NCI-H2196 (cell line): Measurements from ENCODE around the gene DFFA.
"Not testable (repeated sequence)": the region's sequence is repeated elsewhere in the genome, so short reads cannot be mapped to it uniquely, and the experiment has no call there.

Experiments used
- DNase-seq: peaks from one replicate; lab custom pipeline; 2025; ENCODE audit not compliant: unreplicated experiment; lab: John Stamatoyannopoulos, UW

The DFFA gene

DNA sequence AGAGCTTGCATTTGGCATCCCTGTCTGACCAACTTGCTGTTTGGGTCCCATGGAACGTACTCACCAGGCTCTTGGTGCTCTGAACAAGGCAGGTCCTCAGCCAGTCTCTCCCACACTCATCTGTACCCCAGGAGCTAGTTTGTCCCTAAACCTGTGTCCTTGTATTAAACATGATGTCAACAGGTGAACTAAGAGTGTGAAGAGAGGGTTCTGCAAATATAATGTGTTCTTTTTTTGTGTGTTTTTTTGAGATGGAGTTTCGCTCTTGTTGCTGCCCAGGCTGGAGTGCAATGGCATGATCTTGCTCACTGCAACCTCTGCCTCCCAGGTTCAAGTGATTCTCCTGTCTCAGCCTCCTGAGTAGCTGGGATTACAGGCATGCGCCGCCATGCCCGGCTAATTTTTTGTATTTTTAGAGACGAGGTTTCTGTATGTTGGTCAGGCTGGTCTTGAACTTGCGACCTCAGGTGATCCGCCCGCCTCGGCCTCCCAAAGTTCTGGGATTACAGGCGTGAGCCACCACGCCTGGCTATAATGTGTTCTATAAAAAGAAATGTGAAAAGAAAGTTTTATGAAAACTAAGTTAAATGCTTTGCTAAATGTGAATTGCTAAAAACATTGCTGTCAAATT lies 33.8 kb upstream of the DFFA start:
- not testable (repeated sequence) for DNase-seq

DNA sequence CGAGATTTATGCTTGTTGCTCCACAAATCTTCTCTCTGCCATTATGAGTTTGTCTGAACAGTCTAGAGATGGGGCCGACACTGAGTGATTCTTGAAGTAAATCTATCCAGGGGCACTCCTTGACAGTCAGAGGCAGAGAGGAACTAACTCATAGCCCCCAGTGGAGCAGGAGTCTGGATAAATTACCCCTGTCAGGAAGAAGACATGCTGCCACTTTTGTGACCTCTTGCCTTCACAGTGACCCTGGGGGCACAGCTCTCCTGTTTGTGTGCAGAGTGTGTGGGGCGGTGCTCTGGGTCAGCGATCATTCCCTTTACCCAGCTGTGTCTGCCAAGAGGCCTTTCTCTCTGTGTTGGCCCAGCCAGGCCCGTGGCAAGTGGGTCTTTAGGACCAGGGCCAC lies 31.9 kb upstream of the DFFA start:
- DNase-seq, result no peak

DNA sequence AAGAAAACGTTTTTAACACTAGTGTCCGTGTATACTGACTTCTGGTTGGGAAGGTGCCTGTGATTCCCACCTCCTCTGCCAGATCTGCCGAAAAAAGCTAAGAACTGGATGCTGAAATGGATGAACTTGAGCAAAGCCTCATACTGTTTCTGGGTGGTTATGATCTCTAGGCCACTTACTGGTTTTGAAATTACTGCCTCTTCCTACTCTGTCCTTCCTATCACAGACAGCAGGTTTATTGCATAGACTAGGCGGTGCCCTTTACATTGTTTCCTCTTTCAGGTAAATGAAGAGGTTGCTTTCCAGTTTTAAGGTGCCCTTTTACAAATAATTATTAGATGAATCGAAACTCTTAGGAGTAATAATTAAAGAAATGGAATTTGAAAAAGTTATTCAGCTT lies 29.9 kb upstream of the DFFA start:
- DNase-seq, result no peak

DNA sequence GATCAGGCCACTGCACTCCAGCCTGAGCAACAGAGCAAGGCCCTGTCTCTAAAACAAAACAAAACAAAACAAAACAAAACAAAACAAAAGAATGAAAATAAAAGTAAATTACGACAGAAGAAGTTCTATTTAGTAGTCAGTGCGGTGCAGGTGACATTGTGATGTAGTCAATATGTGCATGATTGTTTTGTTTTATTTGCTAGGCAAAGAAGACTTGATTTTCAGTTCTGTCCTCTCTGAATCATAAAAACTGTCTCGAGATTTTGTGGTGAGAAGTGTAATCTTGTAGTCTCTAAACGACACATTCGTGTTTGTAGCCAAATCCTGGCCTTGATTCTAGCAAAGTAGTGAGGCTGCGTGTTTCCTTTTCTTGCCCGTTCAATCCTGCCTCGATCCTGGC lies 25.9 kb upstream of the DFFA start:
- no peak for DNase-seq

DNA sequence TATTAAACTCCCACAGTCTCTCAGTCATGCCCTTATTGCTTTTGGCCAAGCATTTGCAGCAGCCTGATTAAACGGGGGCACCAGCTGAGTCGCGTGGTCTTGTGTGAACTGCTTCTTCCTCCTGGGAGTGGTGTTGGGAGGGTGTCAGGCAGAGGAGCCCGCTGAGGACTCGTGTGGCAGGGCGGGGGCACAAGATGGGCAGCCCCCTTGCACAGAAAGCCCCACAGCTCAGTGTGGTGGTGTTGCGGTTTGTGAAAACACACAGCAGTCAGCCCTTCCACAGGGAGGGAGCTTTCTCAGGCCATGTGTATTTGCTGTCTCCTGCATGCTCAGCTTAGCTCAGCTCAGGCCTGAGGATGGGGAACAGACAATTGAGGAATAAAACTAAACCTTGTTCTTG lies 24.8 kb upstream of the DFFA start:
- DNase-seq, result no peak

DNA sequence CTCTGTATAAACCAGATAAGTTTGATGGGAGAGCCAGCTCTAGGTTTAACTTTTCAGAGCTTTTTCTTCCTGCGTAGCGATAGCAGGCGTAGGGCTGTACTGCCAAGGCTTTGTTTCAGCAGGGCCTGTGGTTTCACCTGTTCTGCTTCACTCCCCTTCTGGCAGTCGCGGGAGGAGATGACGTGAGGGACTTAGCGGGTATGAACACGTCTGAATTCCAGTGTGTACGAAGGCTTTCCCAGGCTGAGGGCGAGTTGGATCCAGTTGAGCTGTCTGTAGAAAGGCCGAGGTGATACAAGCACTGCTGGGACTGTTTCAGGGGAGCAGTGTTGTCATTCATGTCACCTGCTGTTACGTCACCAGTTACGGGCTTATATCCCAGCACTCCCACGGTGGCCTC lies 23.6 kb upstream of the DFFA start:
- no peak for DNase-seq

DNA sequence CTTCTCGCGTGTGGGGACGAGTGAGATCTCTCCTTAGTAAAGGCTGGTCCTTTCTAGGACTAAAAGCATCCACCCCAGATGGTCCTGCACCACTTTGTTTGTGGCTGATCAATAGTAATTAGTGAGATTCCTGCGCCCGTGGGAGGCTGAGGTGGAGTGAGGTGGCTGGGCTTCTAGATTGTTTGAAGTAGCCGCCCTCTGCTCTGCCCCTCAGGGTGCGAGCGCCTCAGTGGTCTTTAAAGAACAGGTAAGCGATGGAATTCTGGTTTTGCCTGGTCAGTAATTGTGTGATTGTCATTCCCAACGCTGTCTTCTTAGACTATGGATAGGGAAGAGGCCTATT lies 23.1 kb upstream of the DFFA start:
- no peak for DNase-seq

DNA sequence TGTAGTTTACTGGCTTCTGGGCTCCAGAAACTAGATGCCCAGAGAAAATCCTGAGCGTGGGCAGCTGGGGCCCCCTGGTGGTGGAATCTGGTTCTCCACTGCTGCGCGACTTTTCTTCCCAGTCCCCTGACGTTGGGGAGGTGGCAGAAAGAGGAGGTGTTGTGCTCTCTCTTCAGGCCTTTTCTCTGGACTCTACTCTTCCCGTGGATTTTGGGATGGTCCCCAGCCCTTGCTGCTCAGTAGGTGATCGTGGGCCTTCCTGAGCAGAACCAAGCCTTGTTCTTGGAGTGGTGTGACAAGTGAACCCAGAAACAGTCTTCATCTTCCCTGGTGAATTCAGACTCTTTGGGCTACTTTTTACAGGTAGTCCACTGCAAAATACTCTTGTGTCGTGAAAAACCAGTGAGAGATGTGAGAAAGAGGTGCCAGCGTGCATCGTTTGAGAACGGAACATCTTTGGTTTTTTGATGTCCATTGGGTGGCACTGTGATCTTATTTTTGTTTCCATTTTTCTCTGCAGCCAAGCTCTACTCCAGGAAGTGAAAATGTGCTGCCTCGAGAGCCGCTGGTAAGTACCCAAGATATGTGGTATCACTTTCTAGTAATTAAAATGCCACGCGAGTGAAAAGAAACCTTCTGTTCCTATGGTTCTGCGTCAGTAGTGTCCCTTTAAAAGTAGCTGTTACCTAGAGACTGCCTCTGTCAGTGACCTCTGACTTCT lies 22.6 kb upstream of the DFFA start:
- DNase-seq, result peak; percentile 82

DNA sequence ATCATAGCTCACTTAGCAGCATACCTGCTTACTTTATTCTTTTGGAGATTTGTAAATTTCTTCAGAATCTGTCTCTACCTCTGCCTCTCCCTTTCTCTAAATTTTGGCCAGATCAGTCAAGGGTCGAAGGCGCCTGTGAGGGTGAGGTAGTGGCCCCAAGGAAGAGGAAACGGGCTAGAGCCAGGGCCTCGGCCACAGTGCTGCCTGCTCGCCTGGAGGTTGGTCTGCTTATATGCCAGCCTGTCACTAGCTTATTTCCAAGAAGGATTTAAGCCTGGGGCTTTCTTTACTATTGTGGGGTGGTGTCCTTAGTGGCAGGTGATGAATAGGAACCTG lies 22.1 kb upstream of the DFFA start:
- DNase-seq, result no peak

DNA sequence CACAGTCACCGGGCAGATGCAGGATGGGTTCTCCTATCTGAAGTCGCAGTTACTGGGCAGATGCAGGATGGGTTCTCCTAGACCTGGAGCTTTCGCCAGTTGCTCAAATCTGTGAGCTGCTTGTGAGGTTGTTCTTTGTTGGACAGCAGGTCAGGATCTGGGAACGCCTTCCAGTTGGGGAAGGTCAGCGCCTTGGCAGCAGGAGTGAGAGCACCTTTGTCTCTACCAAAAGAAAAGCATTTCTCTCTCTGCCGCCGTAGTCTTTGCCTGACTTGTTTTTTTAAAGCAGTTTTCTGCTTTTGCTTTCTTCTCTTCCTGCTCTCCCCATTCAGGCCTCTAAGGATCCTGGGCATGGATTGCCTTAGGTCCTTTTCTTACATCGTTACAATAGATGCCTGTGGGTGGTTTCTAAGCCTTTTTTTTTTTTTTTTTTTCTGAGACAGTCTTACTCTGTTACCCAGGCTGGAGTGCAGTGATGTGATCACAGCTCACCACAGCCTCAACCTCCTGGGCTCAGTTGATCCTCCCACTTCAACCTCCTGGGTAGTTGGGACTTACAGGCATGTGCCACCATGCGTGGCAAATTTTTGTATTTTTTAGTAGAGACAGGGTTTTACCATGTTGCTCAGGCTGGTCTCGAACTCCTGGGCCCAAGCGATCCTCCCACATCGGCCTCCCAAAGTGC lies 18.1 kb upstream of the DFFA start:
- DNase-seq, result no peak

DNA sequence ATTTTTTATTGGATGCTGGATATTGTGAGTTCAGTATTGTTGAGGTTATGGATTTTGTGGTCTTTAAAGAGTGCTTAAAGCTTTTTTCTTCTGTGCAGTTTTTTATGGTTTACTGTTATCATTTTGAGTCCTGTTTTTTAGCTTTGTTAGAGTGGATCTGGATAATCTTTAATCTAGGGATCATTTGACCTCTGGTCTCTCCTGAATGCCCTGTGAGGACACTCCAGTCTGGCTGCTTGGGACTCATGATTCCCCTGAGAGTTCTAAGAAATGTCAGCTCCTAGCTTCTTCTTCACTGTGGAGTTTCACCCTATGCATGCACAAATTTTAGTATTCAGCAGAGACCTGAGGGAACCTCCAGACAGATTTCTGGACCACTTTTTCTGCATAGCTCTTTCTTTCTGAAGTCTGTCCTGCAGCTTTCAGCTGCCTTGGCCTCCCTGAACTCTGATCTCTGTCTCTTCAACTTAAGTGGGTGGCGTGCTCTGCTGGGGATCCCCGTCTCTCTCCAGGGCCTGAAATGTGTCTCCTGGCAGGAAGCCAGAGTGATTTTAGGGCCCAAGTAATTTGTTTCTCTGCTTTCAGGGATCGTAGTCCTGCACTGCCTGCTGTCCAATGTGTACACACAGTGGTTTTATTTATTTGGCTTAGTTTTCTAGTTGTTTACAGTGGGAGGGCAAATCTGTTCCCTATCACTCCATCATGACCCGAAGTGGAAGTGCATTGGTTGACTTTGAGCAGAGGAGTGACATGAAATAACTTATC lies 17.1 kb upstream of the DFFA start:
- no peak for DNase-seq

DNA sequence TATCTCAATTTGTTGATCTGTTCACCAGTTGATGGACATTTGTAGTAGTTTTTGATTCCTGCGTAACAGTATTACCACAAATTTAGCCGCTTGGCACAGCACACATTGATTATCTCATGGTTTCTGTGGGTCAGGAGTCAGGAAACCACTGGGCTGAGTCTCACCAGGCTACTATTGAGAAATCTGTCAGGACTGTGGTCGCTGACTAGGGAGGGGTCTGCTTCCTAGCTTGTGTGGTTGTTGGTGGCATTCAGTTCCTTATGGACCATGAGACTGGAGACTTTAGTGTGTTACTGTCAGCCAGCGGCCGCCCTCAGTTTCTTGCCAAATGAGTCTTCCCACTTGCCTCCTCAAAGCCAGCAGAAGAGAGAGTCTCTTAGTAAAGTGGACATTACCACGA lies 12.2 kb upstream of the DFFA start:
- no peak for DNase-seq

DNA sequence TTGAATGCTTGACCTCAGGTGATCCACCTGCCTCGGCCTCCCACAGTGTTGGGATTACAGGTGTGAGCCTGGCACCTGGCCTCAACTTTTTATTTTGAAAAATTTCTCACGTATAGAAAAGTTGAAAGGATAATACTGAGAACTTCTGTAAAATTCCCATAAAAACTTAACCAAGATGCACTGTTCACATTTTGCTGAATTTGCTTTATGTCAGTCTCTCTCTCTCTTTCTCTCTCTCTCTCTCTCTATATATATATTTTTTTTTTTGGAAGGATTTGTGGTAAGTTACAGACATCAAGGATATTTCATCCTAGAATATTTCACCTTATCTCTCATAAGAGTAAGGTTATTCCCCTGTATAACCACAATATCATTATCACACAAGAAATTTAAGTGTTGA lies 8.3 kb upstream of the DFFA start:
- DNase-seq, result no peak

DNA sequence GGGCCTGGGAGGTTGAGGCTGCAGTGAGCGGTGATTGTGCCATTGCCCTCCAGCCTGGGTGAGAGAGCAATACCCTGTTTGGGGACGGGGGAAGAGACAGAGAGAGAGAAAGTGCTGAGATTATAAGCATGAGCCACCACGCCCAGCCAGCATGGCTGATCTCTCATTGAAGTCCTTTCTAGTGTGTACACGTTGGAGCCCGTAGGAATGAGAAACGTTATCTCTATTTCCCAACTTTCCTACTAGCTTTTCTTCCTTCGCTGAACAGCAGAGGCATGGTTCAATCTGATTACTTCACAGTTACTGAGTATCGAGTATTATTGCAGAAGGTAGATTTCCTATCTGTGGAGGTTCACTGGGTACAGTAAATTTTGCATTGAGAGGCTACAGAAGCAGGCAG lies 7.0 kb upstream of the DFFA start:
- no peak for DNase-seq

DNA sequence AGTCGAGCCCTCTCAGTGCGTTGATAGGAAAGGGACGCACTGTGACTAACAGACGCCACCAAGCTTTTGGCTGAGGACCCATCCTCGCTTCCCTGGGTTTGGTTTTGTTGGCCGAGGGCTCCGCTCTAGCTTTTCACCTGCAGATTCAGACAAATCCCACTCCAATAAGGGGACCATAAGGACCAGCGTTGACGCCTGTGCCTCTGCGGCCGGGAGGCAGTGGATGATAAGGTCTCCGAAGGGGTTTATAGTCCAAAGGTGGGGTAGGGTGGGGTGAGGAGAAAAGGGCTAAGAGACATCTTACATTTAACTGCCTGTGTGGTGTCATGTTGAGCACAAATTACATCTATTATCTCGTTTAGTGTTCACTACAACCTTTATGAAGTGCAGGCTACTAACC lies 3.2 kb upstream of the DFFA start:
- no peak for DNase-seq

DNA sequence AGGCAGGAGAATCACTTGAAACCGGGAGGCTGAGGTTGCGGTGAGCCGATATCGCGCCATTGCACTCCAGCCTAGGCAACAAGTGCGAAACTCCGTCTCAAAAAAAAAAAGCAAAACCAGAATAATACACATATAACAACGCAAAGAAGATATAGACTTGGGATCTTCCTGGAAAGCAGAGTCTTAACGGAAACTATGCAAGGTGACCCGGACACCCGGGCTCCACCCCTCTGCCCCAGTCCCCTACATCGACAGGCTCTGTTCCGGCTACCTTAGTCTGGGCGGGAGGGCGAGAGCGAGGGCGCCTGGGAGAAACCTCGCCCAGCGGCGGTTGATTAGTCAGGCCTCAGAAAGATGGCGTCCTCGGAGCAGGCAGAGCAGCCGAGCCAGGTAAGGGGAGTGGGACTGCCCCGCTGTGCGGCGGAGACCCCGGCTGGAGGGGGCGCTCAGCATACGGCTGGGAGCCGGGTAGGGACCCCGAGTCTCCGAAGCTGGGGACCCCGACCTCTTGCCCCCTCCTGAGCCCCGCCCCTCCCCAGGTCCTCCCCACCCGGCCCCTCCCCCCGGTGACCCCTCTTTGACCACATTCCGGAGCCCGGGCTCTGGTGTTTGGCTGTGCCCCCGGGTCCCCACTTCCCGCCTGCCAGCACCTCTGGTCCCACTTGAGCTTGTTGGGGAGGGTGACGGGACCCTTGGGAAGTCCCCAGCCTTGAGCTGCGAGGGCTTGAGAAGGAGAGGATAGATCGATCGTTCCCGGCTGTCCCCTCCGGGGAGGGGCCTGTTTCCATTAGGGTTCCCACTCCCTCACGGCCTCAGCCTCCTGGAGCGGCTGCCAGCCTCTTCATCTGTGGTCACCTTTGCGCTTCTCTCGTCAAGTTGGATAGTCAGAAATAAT lies 2.5 kb upstream of the DFFA start, which contains the start of gene PEX14:
TSS of gene PEX14 (plus strand) at position 338 of the 895 bp plus-strand sequence. CDS start at position 355, 17 bp downstream.
- peak; percentile 92 for DNase-seq

DNA sequence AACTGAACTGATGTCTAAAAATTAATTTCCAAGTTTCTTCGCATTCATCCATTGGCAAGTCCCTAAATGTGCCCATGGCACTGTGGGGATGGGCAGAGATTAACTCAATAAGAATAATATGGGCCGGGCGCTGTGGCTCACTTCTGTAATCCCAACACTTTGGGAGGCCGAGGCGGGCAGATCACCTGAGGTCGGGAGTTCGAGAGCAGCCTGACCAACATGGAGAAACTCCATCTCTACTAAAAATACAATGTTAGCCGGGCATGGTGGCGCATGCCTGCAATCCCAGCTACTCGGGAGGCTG lies 1.9 kb upstream of the DFFA start:
- not testable (repeated sequence) for DNase-seq

DNA sequence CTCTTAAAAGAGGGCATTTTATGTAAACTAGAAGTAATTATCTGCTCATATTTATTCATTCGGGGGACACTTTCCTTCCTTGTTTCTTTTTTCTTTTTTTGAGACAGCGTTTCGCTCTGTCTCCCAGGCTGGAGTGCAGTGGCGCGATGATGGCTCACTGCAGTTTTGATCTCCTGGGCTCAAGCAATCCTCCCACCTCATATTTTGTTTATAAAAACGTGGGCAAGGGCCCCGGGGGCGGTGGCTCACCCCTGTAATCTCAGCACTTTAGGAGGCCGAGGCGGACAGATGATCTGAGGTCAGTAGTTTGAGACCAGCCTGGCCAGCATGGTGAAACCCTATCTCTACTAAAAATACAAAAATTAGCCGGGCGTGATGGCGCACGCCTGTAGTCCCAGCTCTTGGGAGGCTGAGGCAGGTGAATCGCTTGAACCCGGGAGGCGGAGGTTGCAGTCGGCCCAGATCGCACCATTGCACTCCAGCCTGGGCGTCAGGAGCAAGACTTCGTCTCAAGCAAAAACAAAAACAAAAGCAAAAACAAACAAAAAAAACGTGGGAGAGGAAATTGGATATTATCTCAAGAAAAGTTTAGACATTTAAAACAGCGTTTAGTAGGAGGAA lies 926 bp upstream of the DFFA start:
- DNase-seq, result no peak

DNA sequence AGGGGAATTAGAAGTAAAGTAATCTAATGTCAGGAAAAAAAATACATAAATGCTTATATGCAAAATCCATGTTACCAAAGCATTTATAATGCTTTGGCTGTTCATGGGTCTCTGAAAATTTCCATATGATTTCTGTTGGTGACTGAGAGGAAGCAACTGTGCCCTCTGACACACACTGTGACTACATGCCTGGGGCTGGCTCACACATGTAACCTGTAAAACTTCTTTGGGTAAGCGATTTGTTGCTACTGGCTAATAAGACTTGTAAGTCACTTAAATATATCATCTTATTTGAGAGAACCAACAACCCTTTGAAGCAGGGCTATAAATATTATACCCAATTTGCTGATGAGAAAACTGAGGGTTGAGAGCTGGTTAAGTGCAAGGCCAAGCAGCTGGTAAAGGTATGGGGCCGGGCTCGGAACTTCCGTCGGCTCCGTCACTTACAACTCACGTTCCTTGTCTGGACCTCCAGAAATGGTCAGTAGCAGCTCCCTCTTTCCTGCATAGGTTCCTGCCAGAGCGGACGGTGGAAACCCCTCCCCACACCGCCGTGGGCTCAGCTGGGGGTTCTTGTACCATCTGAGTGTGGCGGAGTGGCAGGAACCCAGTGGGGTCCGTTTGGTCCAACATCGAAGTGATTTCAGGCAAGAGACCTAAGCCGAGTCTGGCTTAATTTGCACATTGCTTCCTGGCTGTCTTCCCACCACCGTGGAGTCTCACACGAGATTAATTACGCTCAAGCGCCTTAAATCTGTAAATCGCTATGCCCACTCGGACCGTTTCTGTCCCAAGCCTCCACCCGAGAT lies 714 bp downstream of the DFFA start:
- no peak for DNase-seq

DNA sequence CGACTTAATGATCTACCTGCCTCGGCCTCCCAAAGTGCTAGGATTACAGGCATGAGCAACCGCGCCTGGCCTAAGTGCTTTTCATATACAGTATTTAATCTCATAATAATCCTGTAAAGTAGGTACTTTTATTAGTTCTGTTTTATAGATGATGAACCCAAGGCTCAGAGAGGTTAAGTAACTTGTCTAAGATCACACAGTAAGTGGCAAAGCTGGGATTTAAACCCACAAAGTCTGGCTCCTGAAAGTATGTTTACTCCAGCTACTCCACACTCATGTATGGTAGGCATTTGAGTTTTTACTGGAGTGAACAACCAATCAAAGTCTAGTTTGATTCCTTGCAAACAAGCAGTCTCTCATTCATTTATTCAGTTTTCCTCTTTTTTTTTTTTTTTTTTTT lies 2.3 kb downstream of the DFFA start:
- no peak for DNase-seq
